Panc1 (cell line): ENCODE measurements around the gene KCNQ4. TPM values are rescaled to one million over a fixed set of nuclear protein-coding genes. Genes with fewer than 3 reads are reported as not detected.

ENCODE experiments used
- ATAC-seq: fragments of 200-7000 bp; cut with Tn5 transposase; 2 replicates; pipeline ENCODE4 v1.9.1; 2020; ENCODE audit warnings: mild to moderate bottlenecking, moderate library complexity
- BruUV-seq: library from RNA; stranded (reverse); fragments of 400-500 nt; replicated peaks from 2 replicates; lab custom pipeline; 2021; lab: Mats Ljungman, UMichigan
- CTCF ChIA-PET: fragments of 300-600 bp; sonication (Branson Sonifier 250); formaldehyde crosslinking; loops from one replicate; lab custom pipeline; 2022; ENCODE audit warnings: antibody characterized with exemption; lab: Charles Lee
- POLR2A ChIA-PET: fragments of 300-600 bp; sonication (Branson Sonifier 250); formaldehyde crosslinking; loops from one replicate; lab custom pipeline; 2022; ENCODE audit warnings: antibody characterized with exemption; lab: Charles Lee
- DNase-seq: peaks from one replicate; pipeline ENCODE4 v3.0.0-alpha.2; 2010; ENCODE audit warnings: low read depth, low spot score
- H3K27ac ChIP-seq: 2 replicates; pipeline ENCODE4 v1.5.1; 2011; ENCODE audit warnings: mild to moderate bottlenecking, low read length, inconsistent platforms
- H3K27me3 ChIP-seq: fragments of 200-500 bp; sonication (Bioruptor generic); 2 replicates; pipeline ENCODE4 v1.6.0; 2014; ENCODE audit warnings: low read length, inconsistent platforms; ENCODE audit not compliant: control insufficient read depth, insufficient read depth
- H3K36me3 ChIP-seq: fragments of 200-500 bp; sonication (Bioruptor generic); 2 replicates; pipeline ENCODE4 v1.5.1; 2014; ENCODE audit warnings: inconsistent platforms, mild to moderate bottlenecking, low read length, moderate library complexity; ENCODE audit not compliant: control insufficient read depth, insufficient read depth
- H3K4me1 ChIP-seq: 2 replicates; pipeline ENCODE4 v1.5.1; 2011; ENCODE audit warnings: inconsistent platforms, mild to moderate bottlenecking, low read length, moderate library complexity; ENCODE audit not compliant: control insufficient read depth, insufficient read depth
- H3K4me3 ChIP-seq, 2 experiments: 2 replicates each; pipeline ENCODE4 v1.5.1; 2011 to 2012; ENCODE audit warnings: low read depth in 2 of 2, low read length in 2 of 2, mild to moderate bottlenecking in 2 of 2, inconsistent platforms in 1 of 2, moderate library complexity in 1 of 2
- H3K9me3 ChIP-seq: fragments of 200-500 bp; sonication (Bioruptor generic); 2 replicates; pipeline ENCODE4 v1.5.1; 2014; ENCODE audit warnings: low read depth, mild to moderate bottlenecking, inconsistent platforms, low read length, moderate library complexity; ENCODE audit not compliant: control insufficient read depth, insufficient read depth
- POLR2AphosphoS5 ChIP-seq: IDR thresholded peaks from 2 replicates; pipeline ENCODE4 v1.6.1; 2012; ENCODE audit warnings: mild to moderate bottlenecking, low read depth, low read length, moderate library complexity
- REST ChIP-seq, 2 experiments: IDR thresholded peaks; 2 replicates each; pipeline ENCODE4 v1.6.1; 2011 to 2012; ENCODE audit warnings: low read depth in 2 of 2, control low read depth in 1 of 2, low read length in 1 of 2, mild to moderate bottlenecking in 1 of 2, moderate library complexity in 1 of 2; ENCODE audit not compliant: insufficient read depth in 1 of 2
- SIN3A ChIP-seq: IDR thresholded peaks from 2 replicates; pipeline ENCODE4 v1.6.1; 2012; ENCODE audit warnings: low read depth, mild to moderate bottlenecking, low read length, moderate library complexity, borderline replicate concordance; ENCODE audit not compliant: insufficient read depth
- TCF7L2 ChIP-seq: IDR thresholded peaks from 2 replicates; pipeline ENCODE4 v1.6.1; 2011; ENCODE audit warnings: mild to moderate bottlenecking, low read depth, low read length, inconsistent platforms
- in situ Hi-C: cut with HindIII; loops from 2 replicates; pipeline ENCODE4 v1.10.0; 2016; ENCODE audit warnings: low sequenced_read_pairs, low pct_unique_long_range_greater_than_20kb
- intact Hi-C: fragments of 100-400 bp; cut with micrococcal nuclease; formaldehyde crosslinking; loops from one replicate; pipeline ENCODE4 v1.10.0; 2022; ENCODE audit not compliant: unreplicated experiment
- total RNA-seq: library from RNA; stranded (reverse); gene quantifications from one replicate; pipeline ENCODE4 v1.2.1, GENCODE V29; 2021; ENCODE audit not compliant: unreplicated experiment
- TF ChIP-seq, protein P1 (sequence below): fragments of 450-650 bp; IDR thresholded peaks from 2 replicates; pipeline ENCODE4 v1.5.1; 2017; ENCODE audit warnings: mild to moderate bottlenecking

The KCNQ4 gene
- total RNA-seq, 1 experiment from 2014 or later: 2.6 TPM

DNA sequence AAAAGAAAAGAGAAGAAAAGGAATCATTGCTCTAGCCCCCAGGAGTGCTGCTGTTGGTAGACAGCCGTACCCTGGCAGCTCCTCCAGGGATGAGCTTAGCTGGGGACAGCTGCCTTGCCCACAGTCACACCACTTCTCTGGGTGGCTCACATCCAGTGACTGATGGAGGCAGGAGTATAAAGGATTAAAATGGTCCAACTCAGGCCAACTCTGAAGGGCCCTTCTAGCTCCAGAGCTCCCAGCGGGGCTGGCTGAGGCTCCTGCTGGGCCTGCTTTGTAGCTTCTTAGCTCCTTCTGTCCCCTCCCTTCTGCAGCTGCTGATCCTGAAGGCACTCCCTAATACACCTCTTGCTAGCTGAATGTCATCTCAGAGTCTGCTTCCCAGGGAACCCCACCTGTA, 74.2 kb downstream of the KCNQ4 start:
- Histone ChIP-seq H3K27ac (peak overlapping the region; percentile 8), H3K4me1 (peaks cover 27% of the 10 kb centered on the region), H3K9me3 (no peaks in the 10 kb centered on the region), H3K4me3 (no peak overlapping the region), H3K36me3 (no peaks in the 10 kb centered on the region), H3K27me3 (no peaks in the 10 kb centered on the region)
- CTCF ChIA-PET: interaction anchor here (0.6 to 4.4 kb wide), 3 partner anchors 91 to 100 kb away, joined by 4 to 25 read pairs (median 22); no protein-coding TSS in a partner anchor
- no peak for DNase-seq
- POLR2A ChIA-PET: interaction anchor here (0.7 to 1.7 kb wide), 2 partner anchors 68 to 94 kb away, joined by 4 to 12 read pairs; no protein-coding TSS in a partner anchor
- TF ChIP-seq TCF7L2 (no peak), POLR2AphosphoS5 (no peak), REST (IDR thresholded peaks at IDR 0.05; ENCODE audit: insufficient read depth in 1 of 2, low read depth in 2 of 2, low read length in 1 of 2) (no peak), SIN3A (no peak)
- intact Hi-C loops: no loop called here
- in situ Hi-C loops: no loop called here
- no TSS peak for BruUV-seq
- ATAC-seq: no peak

DNA sequence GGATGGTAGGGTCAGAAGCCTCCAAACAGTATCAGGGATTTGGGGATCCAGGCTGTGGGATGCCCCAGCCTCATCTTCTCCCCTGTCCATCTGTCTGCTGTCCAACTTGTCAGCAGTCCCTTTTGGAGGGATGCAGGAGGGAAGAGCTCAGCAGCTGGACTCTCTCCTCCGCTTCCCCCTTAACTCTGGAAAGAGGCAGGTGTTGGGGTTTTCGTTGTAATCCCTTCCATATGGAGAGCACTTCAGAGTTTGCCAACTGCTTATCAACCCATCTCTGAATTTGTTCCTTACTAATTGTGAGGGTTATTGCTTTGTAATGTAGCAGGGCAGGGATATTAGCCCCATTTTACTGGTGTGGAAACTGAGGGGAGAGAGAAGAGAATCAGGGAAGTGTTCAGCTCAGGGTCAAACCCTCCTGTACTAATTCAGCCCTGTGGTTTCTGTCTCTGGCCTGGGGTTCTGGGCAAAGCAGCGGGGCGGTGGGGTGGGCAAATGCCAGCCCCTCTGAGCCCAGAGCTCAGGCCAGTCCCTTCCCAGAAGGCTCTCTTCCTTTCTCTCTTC, 75.3 kb downstream of the KCNQ4 start:
- no peak for TF ChIP-seq SIN3A
- TF ChIP-seq POLR2AphosphoS5: no peak; the same call in 1 of the 2 replicates
- no peak for TF ChIP-seq TCF7L2
- TF ChIP-seq REST (IDR thresholded peaks at IDR 0.05; ENCODE audit: insufficient read depth in 1 of 2, low read depth in 2 of 2, low read length in 1 of 2): no peak
- TF ChIP-seq, protein P1, sequence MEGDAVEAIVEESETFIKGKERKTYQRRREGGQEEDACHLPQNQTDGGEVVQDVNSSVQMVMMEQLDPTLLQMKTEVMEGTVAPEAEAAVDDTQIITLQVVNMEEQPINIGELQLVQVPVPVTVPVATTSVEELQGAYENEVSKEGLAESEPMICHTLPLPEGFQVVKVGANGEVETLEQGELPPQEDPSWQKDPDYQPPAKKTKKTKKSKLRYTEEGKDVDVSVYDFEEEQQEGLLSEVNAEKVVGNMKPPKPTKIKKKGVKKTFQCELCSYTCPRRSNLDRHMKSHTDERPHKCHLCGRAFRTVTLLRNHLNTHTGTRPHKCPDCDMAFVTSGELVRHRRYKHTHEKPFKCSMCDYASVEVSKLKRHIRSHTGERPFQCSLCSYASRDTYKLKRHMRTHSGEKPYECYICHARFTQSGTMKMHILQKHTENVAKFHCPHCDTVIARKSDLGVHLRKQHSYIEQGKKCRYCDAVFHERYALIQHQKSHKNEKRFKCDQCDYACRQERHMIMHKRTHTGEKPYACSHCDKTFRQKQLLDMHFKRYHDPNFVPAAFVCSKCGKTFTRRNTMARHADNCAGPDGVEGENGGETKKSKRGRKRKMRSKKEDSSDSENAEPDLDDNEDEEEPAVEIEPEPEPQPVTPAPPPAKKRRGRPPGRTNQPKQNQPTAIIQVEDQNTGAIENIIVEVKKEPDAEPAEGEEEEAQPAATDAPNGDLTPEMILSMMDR: no peak
- no TSS peak for BruUV-seq
- intact Hi-C loops: no loop called here
- ChIA-PET CTCF (interaction anchor here (1.1 to 4.4 kb wide), 3 partner anchors 90 to 96 kb away, joined by 4 to 25 read pairs (median 22); no protein-coding TSS in a partner anchor), POLR2A (interaction anchor here (1.2 to 1.7 kb wide), 2 partner anchors 67 to 90 kb away, joined by 4 read pairs; no protein-coding TSS in a partner anchor)
- Histone ChIP-seq H3K4me3 (no peak overlapping the region), H3K27me3 (no peaks in the 10 kb centered on the region), H3K4me1 (peaks cover 39% of the 10 kb centered on the region), H3K36me3 (no peaks in the 10 kb centered on the region), H3K27ac (peak overlapping the region; percentile 98), H3K9me3 (no peaks in the 10 kb centered on the region)
- no peak for ATAC-seq
- DNase-seq: no peak
- in situ Hi-C loops: no loop called here
